Spinal cord (tissue), 10 donors: ENCODE data around the gene TTC23. TPM values are rescaled to one million over a fixed set of nuclear protein-coding genes. Genes with fewer than 3 reads are reported as not detected.
"Not testable (repeated sequence)": the region's sequence is repeated elsewhere in the genome, so short reads cannot be mapped to it uniquely, and the experiment has no call there.

Source experiments
- DNase-seq, 6 donors: peaks; one replicate each; pipeline versions ENCODE4 v3.0.0 to v3.0.0-alpha.2; 2013 to 2015; ENCODE audit warnings: low spot score in 6 of 6, low read depth in 4 of 6
- H3K27ac ChIP-seq: one replicate; pipeline ENCODE4 v1.5.1; 2013; ENCODE audit warnings: low read depth, low read length, control low read depth
- H3K27me3 ChIP-seq: one replicate; pipeline ENCODE4 v1.6.1; 2013; ENCODE audit warnings: low read length; ENCODE audit not compliant: control insufficient read depth, insufficient read depth
- H3K36me3 ChIP-seq: one replicate; pipeline ENCODE4 v1.6.1; 2013; ENCODE audit warnings: low read length; ENCODE audit not compliant: control insufficient read depth, insufficient read depth
- H3K4me1 ChIP-seq: one replicate; pipeline ENCODE4 v1.6.1; 2013; ENCODE audit warnings: low read length; ENCODE audit not compliant: control insufficient read depth, insufficient read depth
- H3K4me3 ChIP-seq: one replicate; pipeline ENCODE4 v1.5.1; 2013; ENCODE audit warnings: low read depth, low read length, control low read depth
- H3K9me3 ChIP-seq: one replicate; pipeline ENCODE4 v1.6.1; 2013; ENCODE audit warnings: low read length; ENCODE audit not compliant: control insufficient read depth, insufficient read depth
- WGBS: methylation state at CpG from one replicate; pipeline ENCODE4 v1.1.5; 2013; ENCODE audit warnings: missing lambda C conversion rate; ENCODE audit not compliant: insufficient coverage; 5-methylcytosine and 5-hydroxymethylcytosine counted together
- polyA plus RNA-seq, 2 donors: library from polyadenylated mRNA; unstranded; fragments of 120-200 nt; gene quantifications; one replicate each; pipeline ENCODE4 v1.2.1, GENCODE V29; 2013; ENCODE audit not compliant: insufficient read length in 2 of 2
- total RNA-seq, 2 donors: library from RNA; depleted of rRNA in 1 of 2; stranded (reverse); fragments of 120-200 nt in 1 of 2; fragments of >200 nt in 1 of 2; gene quantifications; one replicate each; pipeline versions ENCODE4 v1.2.3 to v1.2.4, GENCODE V29; 2013 to 2014
- donor health status: healthy.

The TTC23 gene
- total and polyA plus RNA-seq, 4 donors = 14.8 to 23.8 (median 19.0) TPM

- DNase-seq = not testable (repeated sequence)
Observed at GRCh38 chr15:99234160-99234559, 15.2 kb downstream of the TTC23 start.

DNA sequence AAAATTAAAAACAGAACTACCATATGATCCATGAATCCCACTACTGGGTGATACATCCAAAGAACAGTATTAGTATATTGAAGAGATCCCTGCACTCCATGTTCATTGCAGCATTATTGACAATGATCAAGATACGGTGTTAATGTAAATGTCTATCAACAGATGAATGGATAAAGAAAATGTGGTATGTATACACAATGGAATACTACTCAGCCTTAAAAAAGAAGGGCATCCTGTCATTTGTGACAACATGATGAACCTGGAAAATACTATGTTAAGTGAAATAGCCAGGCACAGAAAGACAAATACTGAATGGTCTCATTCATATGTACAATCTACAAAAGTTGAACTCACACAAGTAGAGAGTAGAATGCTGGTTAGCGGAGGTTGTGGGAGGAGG is 16.6 kb downstream of the TTC23 start:
- 100% methylated on average over 1 of the region's 2 CpGs for WGBS

More at GRCh38 chr15:99234160-99234559, 15.2 kb downstream of the TTC23 start:
- H3K27ac ChIP-seq, H3K4me3 ChIP-seq, H3K9me3 ChIP-seq, H3K36me3 ChIP-seq, H3K27me3 ChIP-seq, H3K4me1 ChIP-seq: not testable (repeated sequence)
- WGBS = 100% methylated on average over 1 of the region's 6 CpGs

DNA sequence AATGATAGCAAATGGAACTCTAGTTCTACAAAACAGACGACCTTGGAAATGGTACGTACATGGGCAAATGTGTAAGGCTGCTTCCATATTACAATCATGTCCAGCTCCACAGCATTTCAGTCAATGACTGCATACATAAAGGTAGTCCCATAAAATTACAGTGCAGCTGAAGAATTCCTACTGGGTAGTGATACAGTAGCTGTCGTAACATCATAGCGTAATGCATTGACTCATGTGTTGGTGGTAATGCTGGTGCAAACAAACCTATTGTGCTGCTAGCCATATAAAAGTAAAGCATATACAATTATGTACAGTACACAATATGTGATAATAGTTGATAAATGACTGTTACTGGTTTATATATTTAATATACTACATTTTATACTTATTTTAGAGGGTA is 18.5 kb downstream of the TTC23 start:
- no peaks in the 10 kb centered on the region for H3K27me3 ChIP-seq
- WGBS = no CpG with 5 or more reads among the region's 4 CpGs
- H3K4me1 ChIP-seq = no peaks in the 10 kb centered on the region
- H3K4me3 ChIP-seq = no peak overlapping the region
- H3K27ac ChIP-seq = no peak overlapping the region
- DNase-seq = no peak
- no peaks in the 10 kb centered on the region for H3K9me3 ChIP-seq
- H3K36me3 ChIP-seq = no peaks in the 10 kb centered on the region

More for the DNA sequence above, 16.6 kb downstream of the TTC23 start:
- Histone ChIP-seq H3K4me3 (no peak overlapping the region), H3K4me1 (no peaks in the 10 kb centered on the region), H3K36me3 (no peaks in the 10 kb centered on the region), H3K27ac (no peak overlapping the region), H3K27me3 (no peaks in the 10 kb centered on the region), H3K9me3 (no peaks in the 10 kb centered on the region)
- no peak for DNase-seq

DNA sequence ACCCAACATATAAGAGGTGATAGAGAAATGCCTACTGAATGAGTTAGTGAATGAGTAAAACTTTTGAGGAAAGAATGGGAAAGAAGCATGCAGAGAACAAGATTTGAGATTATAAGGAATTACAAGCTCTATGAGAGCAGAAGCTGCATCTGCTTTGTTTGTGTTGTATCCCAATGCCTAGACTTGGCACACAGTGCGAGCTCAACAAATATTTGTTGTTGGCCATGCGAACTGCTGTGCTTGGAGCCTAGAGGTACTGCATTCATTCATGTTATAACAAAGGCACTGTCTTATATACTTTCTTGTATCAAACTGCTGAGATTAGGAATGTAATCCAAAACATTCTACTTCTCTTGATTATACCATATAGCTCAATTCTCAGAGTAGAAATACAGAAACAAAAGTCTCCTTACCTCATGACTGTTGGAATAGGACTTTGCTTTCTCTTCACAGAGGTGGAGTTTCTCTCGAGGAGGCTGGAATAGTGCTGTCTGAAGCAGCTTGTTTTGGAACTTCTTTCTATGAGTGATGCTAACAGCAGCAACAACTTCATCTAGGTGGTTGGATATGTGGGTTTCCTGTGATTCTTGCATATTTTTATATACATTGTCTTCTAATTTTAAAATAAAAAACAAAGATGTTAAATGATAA is 21.1 kb downstream of the TTC23 start:
- Histone ChIP-seq H3K9me3 (no peaks in the 10 kb centered on the region), H3K27me3 (no peaks in the 10 kb centered on the region)
- 100% methylated on average over 1 of the region's 3 CpGs for WGBS

GRCh38 chr15:99226802-99227201 is 22.6 kb downstream of the TTC23 start:
- H3K4me1 ChIP-seq = no peaks in the 10 kb centered on the region
- no peak overlapping the region for H3K4me3 ChIP-seq
- no peak for DNase-seq
- no peak overlapping the region for H3K27ac ChIP-seq
- no peaks in the 10 kb centered on the region for H3K27me3 ChIP-seq
- WGBS = 91% methylated on average over 1 of the region's 3 CpGs
- H3K36me3 ChIP-seq = no peaks in the 10 kb centered on the region
- H3K9me3 ChIP-seq = no peaks in the 10 kb centered on the region

More for the DNA sequence above, 21.1 kb downstream of the TTC23 start:
- Histone ChIP-seq H3K4me3 (no peak overlapping the region), H3K4me1 (no peaks in the 10 kb centered on the region), H3K27ac (no peak overlapping the region), H3K36me3 (no peaks in the 10 kb centered on the region)
- no peak for DNase-seq

GRCh38 chr15:99224372-99225214 is 24.8 kb downstream of the TTC23 start:
- Histone ChIP-seq H3K4me3 (no peak overlapping the region), H3K4me1 (no peaks in the 10 kb centered on the region), H3K9me3 (no peaks in the 10 kb centered on the region), H3K27ac (no peak overlapping the region), H3K36me3 (no peaks in the 10 kb centered on the region), H3K27me3 (no peaks in the 10 kb centered on the region)
- WGBS = 93% methylated on average over 3 of the region's 6 CpGs
- DNase-seq = no peak

DNA sequence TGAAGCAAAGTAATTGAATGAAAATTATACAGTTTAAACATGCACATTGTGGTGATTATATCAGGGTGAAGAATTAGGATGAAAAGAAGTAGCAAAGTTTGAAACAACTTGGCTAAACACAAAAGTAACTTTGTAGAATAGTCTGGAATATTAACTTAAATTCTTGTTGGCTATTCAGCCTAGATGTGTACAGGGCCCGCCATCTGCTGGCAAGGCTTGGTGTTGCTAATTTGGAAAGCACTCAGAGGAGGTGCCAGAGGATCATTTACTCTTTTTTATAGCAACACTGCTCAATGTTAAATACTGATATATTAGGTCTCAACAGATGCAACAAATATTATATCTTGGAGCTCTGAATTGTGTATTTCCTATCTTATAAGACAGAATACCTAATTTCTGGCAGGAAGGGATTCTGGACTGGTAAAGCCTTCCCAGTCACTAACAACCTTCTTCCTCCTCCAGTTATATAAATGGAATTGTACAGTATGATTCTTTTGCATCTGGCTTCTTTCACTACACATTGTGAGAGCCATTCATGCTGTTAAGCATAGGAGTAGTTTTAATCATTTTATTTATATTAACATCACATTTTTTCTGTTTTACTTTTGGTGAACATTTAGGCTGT is 36.1 kb downstream of the TTC23 start:
- peak; percentile 43 to 92 (median 67) for DNase-seq
- Histone ChIP-seq H3K36me3 (peaks cover 6% of the 10 kb centered on the region), H3K27me3 (no peaks in the 10 kb centered on the region), H3K27ac (no peak overlapping the region), H3K4me3 (no peak overlapping the region), H3K4me1 (no peaks in the 10 kb centered on the region), H3K9me3 (no peaks in the 10 kb centered on the region)
- WGBS = no CpG with 5 or more reads among the region's 1 CpG

- WGBS = 96% methylated on average over 6 of the region's 7 CpGs
- H3K4me3 ChIP-seq = no peak overlapping the region
- H3K27me3 ChIP-seq = no peaks in the 10 kb centered on the region
- no peaks in the 10 kb centered on the region for H3K9me3 ChIP-seq
- no peak overlapping the region for H3K27ac ChIP-seq
- DNase-seq = no peak
- no peaks in the 10 kb centered on the region for H3K4me1 ChIP-seq
- peaks cover 3% of the 10 kb centered on the region for H3K36me3 ChIP-seq
Observed at GRCh38 chr15:99212406-99212805, 37.0 kb downstream of the TTC23 start.

DNA sequence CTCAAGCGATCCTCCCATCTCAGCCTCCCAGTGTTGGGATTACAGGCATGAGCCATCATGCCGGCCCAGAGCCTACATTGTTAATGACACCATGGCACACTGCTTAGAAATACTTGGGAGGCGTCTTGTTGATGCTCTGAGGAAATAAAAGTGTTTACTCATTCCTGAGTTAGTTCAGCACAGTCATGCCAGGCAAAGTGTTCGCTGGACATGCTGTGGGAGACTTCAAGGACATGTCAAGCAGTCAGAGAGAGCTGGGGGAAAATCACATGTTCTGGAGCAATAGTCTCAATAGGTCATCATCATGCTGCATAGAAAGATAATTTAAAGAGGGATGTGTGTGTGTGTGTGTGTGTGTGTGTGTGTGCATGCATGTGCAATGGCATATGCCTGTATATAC is 37.5 kb downstream of the TTC23 start:
- DNase-seq = no peak
- Histone ChIP-seq H3K27ac (no peak overlapping the region), H3K4me1 (no peaks in the 10 kb centered on the region), H3K36me3 (peaks cover 3% of the 10 kb centered on the region), H3K27me3 (no peaks in the 10 kb centered on the region), H3K4me3 (no peak overlapping the region), H3K9me3 (no peaks in the 10 kb centered on the region)
- 87% methylated on average over 4 of the region's 4 CpGs for WGBS
